GM21723 (cell line): Measurements from ENCODE around the gene KDM1A.

Experiments
- ATAC-seq: cut with Tn5 transposase; IDR thresholded peaks from one replicate; pipeline ENCODE4 v1.9.1; 2021; ENCODE audit warnings: mild to moderate bottlenecking, moderate library complexity; ENCODE audit not compliant: unreplicated experiment

Gene KDM1A

GRCh38 chr1:23129846-23130245 is 110.6 kb downstream of the KDM1A start:
- ATAC-seq: no peak

DNA sequence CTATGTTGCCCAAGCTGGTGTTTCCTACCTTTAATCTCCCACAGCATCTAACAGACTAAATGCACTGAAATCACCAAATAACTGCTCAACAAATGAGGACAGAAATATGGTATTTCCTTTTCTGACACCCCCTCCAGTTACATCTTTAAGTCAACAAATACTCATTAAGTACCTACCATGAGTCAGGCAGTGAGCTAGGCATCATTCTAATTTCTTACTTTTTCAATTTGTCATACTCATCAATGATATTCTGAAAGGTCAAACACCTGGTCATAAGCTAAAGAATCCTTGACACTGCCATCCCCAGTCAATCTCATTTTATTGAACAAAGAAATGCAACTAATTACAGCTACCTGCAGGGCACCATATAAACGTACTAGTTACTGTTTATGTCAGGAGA is 112.8 kb downstream of the KDM1A start:
- ATAC-seq: no peak
